Uterus (tissue), 4 donors: Measurements from ENCODE around the gene YPEL2. TPM values are rescaled to one million over a fixed set of nuclear protein-coding genes. Genes with fewer than 3 reads are reported as not detected.
"Not testable (repeated sequence)": the region's sequence is repeated elsewhere in the genome, so short reads cannot be mapped to it uniquely, and the experiment has no call there.

Source experiments
- DNase-seq, 2 donors: peaks; one replicate each; pipeline ENCODE4 v3.0.0-alpha.2; 2019 to 2020
- H3K27ac ChIP-seq, 2 donors: fragments of 200-600 bp; sonication (generic); 1 replicate in 1 of 2; 2 replicates in 1 of 2; pipeline ENCODE4 v1.5.1; 2016 to 2018
- H3K27me3 ChIP-seq, 2 donors: fragments of 200-600 bp; sonication (generic); one replicate each; pipeline ENCODE4 v1.5.1; 2018 to 2019; ENCODE audit warnings: control low read depth in 1 of 2
- H3K36me3 ChIP-seq, 2 donors: fragments of 200-600 bp; sonication (generic); one replicate each; pipeline ENCODE4 v1.5.1; 2019; ENCODE audit warnings: control low read depth in 1 of 2
- H3K4me1 ChIP-seq, 2 donors: fragments of 200-600 bp; sonication (generic); one replicate each; pipeline ENCODE4 v1.5.1; 2018 to 2019; ENCODE audit warnings: control low read depth in 1 of 2
- H3K4me3 ChIP-seq, 2 donors: fragments of 200-600 bp; sonication (generic); 1 replicate in 1 of 2; 2 replicates in 1 of 2; pipeline ENCODE4 v1.5.1; 2018 to 2019; ENCODE audit warnings: mild to moderate bottlenecking in 1 of 2
- H3K9me3 ChIP-seq, 2 donors: fragments of 200-600 bp; sonication (generic); one replicate each; pipeline ENCODE4 v1.5.1; 2019; ENCODE audit warnings: control low read depth in 1 of 2
- POLR2A ChIP-seq, 2 donors: fragments of 450-650 bp; IDR thresholded peaks; one replicate each; pipeline ENCODE4 v1.6.1; 2016; ENCODE audit warnings: antibody characterized with exemption in 2 of 2, mild to moderate bottlenecking in 1 of 2, moderate library complexity in 1 of 2
- intact Hi-C: fragments of 100-400 bp; cut with DNase I; formaldehyde crosslinking; loops from one replicate; pipeline ENCODE4 v1.15.1; 2023; ENCODE audit warnings: low total_unique reads
- total RNA-seq, 4 donors: library from RNA; depleted of rRNA in 3 of 4; stranded (reverse); fragments of >200 nt in 3 of 4; gene quantifications; one replicate each; pipeline versions ENCODE4 v1.1.0 to v1.2.4, GENCODE V29; 2014 to 2023
- TF ChIP-seq, protein P1 (sequence below), 4 experiments: fragments of 200-600 bp in 2 of 4; fragments of 450-650 bp in 2 of 4; sonication (generic) in 2 of 4; IDR thresholded peaks; one replicate each; pipeline ENCODE4 v1.5.1; 2016 to 2019; ENCODE audit warnings: antibody characterized with exemption in 4 of 4, mild to moderate bottlenecking in 2 of 4, moderate library complexity in 1 of 4
- donor health status: DM: yes; HTN: yes; CAD: no.

YPEL2 gene
- total RNA-seq, 4 donors from 2014 or later = 21.2 to 91.7 (median 25.0) TPM

DNA sequence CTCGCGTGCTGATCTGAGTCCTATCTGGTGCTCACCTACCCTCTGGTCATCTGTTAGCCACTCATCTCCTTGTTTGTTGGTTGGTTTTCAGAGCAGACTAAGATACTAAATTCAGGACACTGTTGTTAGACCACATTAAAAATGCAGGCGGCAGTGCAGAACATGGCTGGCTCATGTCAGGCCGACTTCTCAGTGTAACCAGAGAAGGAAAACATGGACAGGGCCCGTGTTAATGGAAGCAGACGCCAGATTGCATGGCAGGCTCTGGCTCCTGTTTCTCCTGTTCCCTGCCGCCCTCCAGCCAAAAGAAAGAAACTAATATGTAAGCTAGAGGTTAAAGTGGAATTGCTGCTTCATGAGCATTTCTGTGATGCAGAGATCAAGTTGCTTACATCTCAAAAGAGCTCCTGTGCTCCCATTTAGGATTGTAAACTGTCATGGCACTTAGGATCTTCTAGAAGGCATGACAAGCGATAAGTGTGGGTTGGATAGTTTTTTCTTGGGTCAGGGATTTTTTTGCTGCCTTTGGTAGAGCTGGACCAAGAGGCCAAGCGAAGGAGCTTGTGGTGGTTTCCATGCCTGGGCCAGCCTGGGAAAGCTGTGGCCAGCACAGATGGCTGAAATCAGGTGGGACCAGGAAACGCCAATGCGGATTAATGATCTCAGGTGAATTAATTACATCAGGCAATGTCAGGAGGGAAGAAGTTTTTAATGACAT is 56.1 kb downstream of the YPEL2 start:
- DNase-seq = peak in 1 of 2 donors; percentile 29
- Histone ChIP-seq H3K27ac (peak overlapping the region; percentile 36 to 53), H3K4me1 (peaks cover 0 to 6% of the 10 kb centered on the region in 2 donors), H3K36me3 (no peaks in the 10 kb centered on the region), H3K27me3 (no peaks in the 10 kb centered on the region), H3K4me3 (no peak overlapping the region), H3K9me3 (no peaks in the 10 kb centered on the region)
- intact Hi-C loops = no loop called here
- TF ChIP-seq, protein P1, sequence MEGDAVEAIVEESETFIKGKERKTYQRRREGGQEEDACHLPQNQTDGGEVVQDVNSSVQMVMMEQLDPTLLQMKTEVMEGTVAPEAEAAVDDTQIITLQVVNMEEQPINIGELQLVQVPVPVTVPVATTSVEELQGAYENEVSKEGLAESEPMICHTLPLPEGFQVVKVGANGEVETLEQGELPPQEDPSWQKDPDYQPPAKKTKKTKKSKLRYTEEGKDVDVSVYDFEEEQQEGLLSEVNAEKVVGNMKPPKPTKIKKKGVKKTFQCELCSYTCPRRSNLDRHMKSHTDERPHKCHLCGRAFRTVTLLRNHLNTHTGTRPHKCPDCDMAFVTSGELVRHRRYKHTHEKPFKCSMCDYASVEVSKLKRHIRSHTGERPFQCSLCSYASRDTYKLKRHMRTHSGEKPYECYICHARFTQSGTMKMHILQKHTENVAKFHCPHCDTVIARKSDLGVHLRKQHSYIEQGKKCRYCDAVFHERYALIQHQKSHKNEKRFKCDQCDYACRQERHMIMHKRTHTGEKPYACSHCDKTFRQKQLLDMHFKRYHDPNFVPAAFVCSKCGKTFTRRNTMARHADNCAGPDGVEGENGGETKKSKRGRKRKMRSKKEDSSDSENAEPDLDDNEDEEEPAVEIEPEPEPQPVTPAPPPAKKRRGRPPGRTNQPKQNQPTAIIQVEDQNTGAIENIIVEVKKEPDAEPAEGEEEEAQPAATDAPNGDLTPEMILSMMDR (IDR thresholded peaks at IDR 0.05) = no peak
- TF ChIP-seq POLR2A (IDR thresholded peaks at IDR 0.05) = no peak

DNA sequence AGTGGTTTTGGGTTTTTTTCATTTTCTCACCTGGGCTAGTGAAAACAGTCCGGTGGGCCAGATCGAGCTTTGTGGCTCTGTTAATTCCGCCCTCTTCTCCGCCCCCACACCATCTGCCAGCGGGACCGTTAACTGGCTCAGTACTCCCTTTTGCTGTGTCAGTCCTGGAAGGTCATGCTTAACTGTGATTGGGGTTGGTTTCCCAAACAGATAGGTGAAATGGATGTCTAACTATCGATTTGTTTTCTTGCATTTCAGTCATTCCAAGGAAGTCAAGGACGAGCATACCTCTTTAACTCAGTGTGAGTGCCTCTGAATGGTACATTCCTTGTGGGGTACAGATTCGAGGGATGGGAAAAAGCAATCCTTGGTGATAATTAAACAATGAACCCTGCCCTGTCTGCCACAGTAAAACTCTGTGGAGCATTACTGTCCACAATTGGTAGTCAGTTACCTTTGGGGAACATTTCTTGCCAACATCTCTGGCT is 56.7 kb downstream of the YPEL2 start:
- TF ChIP-seq, protein P1 (IDR thresholded peaks at IDR 0.05) = no peak
- no peak for TF ChIP-seq POLR2A (IDR thresholded peaks at IDR 0.05)
- H3K27ac ChIP-seq = peak overlapping the region; percentile 20 to 53
- H3K4me1 ChIP-seq = peaks cover 0 to 6% of the 10 kb centered on the region in 2 donors
- H3K9me3 ChIP-seq = no peaks in the 10 kb centered on the region
- intact Hi-C loops = no loop called here
- DNase-seq = no peak
- no peaks in the 10 kb centered on the region for H3K27me3 ChIP-seq
- H3K36me3 ChIP-seq = no peaks in the 10 kb centered on the region
- no peak overlapping the region for H3K4me3 ChIP-seq

DNA sequence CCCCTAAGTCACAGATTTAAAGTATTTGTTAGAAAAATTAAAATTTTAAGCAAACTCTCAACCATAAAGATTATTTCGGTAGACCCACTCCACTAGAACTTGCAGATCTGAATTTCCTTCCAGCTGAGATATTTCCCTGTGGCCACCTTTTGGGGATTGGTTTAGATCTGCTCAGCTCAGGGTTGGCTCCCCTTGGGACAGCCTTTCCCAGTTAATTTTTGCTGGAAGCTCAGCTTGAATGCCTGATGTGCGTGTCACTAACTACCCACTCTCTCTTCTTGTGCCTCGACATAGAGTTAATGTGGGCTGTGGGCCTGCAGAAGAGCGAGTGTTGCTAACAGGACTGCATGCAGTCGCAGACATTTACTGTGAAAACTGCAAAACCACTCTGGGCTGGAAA is 57.6 kb downstream of the YPEL2 start:
- Histone ChIP-seq H3K4me3 (no peak overlapping the region), H3K36me3 (no peaks in the 10 kb centered on the region), H3K9me3 (no peaks in the 10 kb centered on the region), H3K27ac (no peak overlapping the region), H3K4me1 (peaks cover 0 to 6% of the 10 kb centered on the region in 2 donors), H3K27me3 (no peaks in the 10 kb centered on the region)
- intact Hi-C loops = no loop called here
- no peak for DNase-seq
- TF ChIP-seq, protein P1 (IDR thresholded peaks at IDR 0.05) = no peak
- TF ChIP-seq POLR2A (IDR thresholded peaks at IDR 0.05) = no peak

DNA sequence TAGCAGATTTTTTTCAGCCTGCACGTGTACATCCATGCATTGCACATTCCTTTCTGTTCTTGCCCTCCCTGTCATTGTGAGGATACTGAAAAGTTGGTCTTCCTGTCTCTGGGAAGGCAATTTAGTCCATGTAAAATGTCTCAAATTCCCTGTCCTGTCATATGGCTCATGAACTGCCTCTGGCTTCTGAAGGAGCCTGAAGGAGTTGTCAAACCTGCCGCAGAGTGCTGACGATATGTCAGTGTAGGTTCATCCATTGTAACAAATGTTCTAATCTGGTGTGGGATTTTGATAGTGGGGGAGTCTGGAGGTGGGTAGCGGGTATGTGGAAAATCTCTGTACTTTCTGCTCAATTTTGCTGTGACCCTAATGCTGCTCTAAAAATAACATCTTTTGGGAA is 59.6 kb downstream of the YPEL2 start:
- H3K36me3 ChIP-seq = no peaks in the 10 kb centered on the region
- H3K4me1 ChIP-seq = peaks cover 0 to 6% of the 10 kb centered on the region in 2 donors
- intact Hi-C loops = no loop called here
- TF ChIP-seq, protein P1 (IDR thresholded peaks at IDR 0.05) = no peak
- H3K27ac ChIP-seq = no peak overlapping the region
- no peak overlapping the region for H3K4me3 ChIP-seq
- no peaks in the 10 kb centered on the region for H3K9me3 ChIP-seq
- no peak for DNase-seq
- no peaks in the 10 kb centered on the region for H3K27me3 ChIP-seq

DNA sequence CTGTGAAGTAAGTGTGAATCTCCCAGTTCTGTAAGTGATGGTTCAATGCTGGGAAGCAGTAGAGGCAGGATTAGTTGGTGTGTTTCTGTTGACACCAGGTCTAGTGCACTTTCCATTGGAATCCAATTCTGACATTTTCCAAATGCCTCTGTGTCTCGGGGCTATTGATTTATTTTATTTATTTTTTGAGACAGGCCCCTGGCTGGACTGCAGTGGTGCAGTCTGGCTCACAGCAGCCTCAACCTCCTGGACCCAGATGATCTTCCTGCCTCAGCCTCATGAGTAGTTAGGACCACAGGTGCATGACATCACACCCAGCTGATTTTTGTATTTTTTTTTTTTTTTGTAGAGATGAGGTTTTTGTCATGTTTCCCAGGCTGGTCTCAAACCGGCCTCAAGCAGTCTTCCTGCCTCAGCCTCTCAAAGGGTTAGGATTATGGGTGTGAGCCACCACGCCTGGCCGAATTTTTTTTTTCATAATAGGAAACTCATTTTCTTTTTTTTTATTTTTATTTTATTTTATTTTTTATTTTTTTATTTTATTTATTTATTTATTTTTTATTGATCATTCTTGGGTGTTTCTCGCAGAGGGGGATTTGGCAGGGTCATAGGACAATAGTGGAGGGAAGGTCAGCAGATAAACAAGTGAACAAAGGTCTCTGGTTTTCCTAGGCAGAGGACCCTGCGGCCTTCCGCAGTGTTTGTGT is 61.7 kb downstream of the YPEL2 start:
- Histone ChIP-seq H3K4me3 (no peak overlapping the region), H3K27ac (no peak overlapping the region), H3K9me3 (no peaks in the 10 kb centered on the region), H3K36me3 (no peaks in the 10 kb centered on the region), H3K27me3 (no peaks in the 10 kb centered on the region), H3K4me1 (no peaks in the 10 kb centered on the region)
- DNase-seq = no peak
- intact Hi-C loops = no loop called here
- no peak for TF ChIP-seq POLR2A (IDR thresholded peaks at IDR 0.05)
- TF ChIP-seq, protein P1 (IDR thresholded peaks at IDR 0.05) = no peak

DNA sequence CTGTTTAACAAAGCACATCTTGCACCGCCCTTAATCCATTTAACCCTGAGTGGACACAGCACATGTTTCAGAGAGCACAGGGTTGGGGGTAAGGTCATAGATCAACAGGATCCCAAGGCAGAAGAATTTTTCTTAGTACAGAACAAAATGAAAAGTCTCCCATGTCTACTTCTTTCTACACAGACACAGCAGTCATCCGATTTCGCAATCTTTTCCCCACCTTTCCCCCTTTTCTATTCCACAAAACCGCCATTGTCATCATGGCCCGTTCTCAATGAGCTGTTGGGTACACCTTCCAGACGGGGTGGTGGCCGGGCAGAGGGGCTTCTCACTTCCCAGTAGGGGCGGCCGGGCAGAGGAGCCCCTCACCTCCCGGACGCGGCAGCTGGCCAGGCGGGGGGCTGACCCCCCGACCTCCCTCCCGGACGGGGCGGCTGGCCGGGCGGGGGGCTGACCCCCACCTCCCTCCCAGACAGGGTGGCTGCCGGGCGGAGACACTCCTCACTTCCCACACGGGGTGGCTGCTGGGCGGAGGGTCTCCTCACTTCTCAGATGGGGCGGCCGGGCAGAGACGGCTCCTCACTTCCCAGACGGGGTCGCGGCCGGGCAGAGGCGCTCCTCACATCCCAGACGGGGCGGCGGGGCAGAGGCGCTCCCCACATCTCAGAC is 62.4 kb downstream of the YPEL2 start:
- H3K4me3 ChIP-seq, H3K4me1 ChIP-seq, H3K36me3 ChIP-seq, H3K27ac ChIP-seq, H3K27me3 ChIP-seq, H3K9me3 ChIP-seq, DNase-seq, intact Hi-C loops: not testable (repeated sequence)
